GM18507 (cell line): ENCODE measurements around the gene IQSEC3.

Experiments used
- DNase-seq: peaks from one replicate; pipeline ENCODE4 v3.0.0; 2011; ENCODE audit warnings: low read depth; ENCODE audit not compliant: insufficient read length; ENCODE audit errors: extremely low spot score
- FAIRE-seq: peaks from 2 replicates; lab custom pipeline; 2011; peaks lifted over from hg19 to GRCh38; lab: Jason Lieb, UNC

The IQSEC3 gene

GRCh38 chr12:104551-105081, 38.0 kb downstream of the IQSEC3 start:
- no peak for FAIRE-seq
- no peak for DNase-seq

- no peak for FAIRE-seq
These were observed 39.1 kb downstream of the IQSEC3 start for GRCh38 chr12:105696-106095.

GRCh38 chr12:106118-106591, 39.6 kb downstream of the IQSEC3 start:
- DNase-seq (peak; percentile 65), FAIRE-seq (peak; percentile 94)

More at GRCh38 chr12:105696-106095, 39.1 kb downstream of the IQSEC3 start:
- DNase-seq, result no peak

GRCh38 chr12:108594-108993, 42.0 kb downstream of the IQSEC3 start:
- no peak for FAIRE-seq
- no peak for DNase-seq

GRCh38 chr12:109446-109845, 42.9 kb downstream of the IQSEC3 start:
- no peak for FAIRE-seq
- no peak for DNase-seq

- DNase-seq (no peak), FAIRE-seq (no peak)
These were observed 43.3 kb downstream of the IQSEC3 start for GRCh38 chr12:109872-110271.

- no peak for DNase-seq
- FAIRE-seq, result peak; percentile 64
These were observed 45.3 kb downstream of the IQSEC3 start for GRCh38 chr12:111699-112493.

GRCh38 chr12:113347-113746, 46.8 kb downstream of the IQSEC3 start:
- DNase-seq (no peak), FAIRE-seq (no peak)

- DNase-seq, result no peak
- no peak for FAIRE-seq
These were observed 48.2 kb downstream of the IQSEC3 start for GRCh38 chr12:114626-115211.

GRCh38 chr12:115518-115917, 49.0 kb downstream of the IQSEC3 start:
- FAIRE-seq (no peak), DNase-seq (no peak)

- FAIRE-seq, result no peak
- no peak for DNase-seq
These were observed 49.7 kb downstream of the IQSEC3 start for GRCh38 chr12:115960-116915.

GRCh38 chr12:117311-117710, 50.7 kb downstream of the IQSEC3 start:
- DNase-seq, result no peak
- no peak for FAIRE-seq

GRCh38 chr12:117816-118345, 51.3 kb downstream of the IQSEC3 start:
- DNase-seq (no peak), FAIRE-seq (no peak)

- DNase-seq (no peak), FAIRE-seq (no peak)
These were observed 52.0 kb downstream of the IQSEC3 start for GRCh38 chr12:118591-118990.

- FAIRE-seq (no peak), DNase-seq (no peak)
These were observed 54.4 kb downstream of the IQSEC3 start for GRCh38 chr12:120951-121350.

- FAIRE-seq (no peak), DNase-seq (no peak)
These were observed 55.1 kb downstream of the IQSEC3 start for GRCh38 chr12:121647-122046.

- DNase-seq (no peak), FAIRE-seq (no peak)
These were observed 58.5 kb downstream of the IQSEC3 start for GRCh38 chr12:125075-125474.

- FAIRE-seq (no peak), DNase-seq (no peak)
These were observed 59.0 kb downstream of the IQSEC3 start for GRCh38 chr12:125566-125965.

GRCh38 chr12:128079-128478, 61.5 kb downstream of the IQSEC3 start:
- no peak for DNase-seq
- no peak for FAIRE-seq

GRCh38 chr12:129001-129400, 62.4 kb downstream of the IQSEC3 start:
- no peak for DNase-seq
- no peak for FAIRE-seq
